A204.1 (cell line): Measurements from ENCODE around the gene USP31.

Source experiments
- FAIRE-seq: peaks from 2 replicates; lab custom pipeline; 2012; peaks lifted over from hg19 to GRCh38; lab: Jason Lieb, UNC

The USP31 gene

DNA sequence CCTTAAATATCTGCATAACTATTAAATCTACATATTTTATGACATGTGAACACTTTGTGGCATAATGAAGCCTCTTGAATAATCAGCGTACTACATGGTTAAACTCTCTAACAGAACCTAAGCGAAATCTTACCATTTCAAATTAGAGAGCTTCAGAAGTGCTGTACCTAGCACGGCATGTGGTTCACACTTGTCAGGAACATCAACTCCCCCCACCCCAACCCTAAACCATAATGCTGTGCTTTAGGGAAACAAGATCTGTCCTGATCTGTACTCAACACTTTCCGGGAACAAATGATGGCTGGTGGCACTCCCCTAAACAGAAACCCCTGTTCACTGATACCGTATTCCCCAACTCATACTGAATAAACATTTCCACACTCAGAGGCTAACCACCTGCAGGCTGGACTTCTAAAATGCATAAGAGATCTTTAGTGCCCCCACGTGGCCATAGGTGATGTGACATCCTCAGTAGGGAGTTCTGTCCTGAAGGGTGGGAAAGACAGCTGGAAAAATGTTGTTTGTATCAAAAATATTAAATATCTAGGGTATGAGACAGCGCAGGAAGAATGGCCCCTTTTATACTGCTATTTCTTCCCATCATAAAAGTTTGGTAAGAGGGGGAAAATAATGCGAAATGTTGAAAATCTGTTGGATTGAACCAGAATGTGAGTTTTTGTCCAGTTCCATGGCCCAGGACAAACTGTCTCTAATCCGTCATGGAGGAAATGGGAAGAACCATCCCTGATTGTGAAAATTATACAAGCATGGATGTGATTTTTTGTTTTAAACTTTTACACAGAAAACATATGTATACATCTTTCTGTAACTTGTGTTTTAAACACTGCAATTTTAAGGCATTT, 88.6 kb downstream of the USP31 start:
- peak; percentile 88 for FAIRE-seq

DNA sequence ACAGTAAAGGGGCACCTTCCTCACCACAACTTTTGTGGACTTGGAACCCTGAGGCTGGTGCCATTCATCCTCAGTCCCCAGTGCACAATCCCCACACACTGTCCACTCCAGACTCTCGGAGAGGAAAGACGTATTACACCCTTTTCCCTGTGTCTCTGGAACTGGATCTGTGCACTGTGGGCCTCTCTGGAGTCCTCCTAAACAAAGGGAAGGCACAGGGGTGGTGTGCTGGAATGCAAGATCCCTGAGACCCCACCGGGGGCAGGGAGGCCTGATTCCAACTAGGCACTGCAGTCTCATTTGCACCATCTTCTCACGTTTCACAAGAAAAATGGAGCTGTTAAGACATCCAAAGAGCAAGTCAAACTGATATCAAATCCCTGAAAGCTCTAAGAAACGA, 89.8 kb downstream of the USP31 start:
- no peak for FAIRE-seq

DNA sequence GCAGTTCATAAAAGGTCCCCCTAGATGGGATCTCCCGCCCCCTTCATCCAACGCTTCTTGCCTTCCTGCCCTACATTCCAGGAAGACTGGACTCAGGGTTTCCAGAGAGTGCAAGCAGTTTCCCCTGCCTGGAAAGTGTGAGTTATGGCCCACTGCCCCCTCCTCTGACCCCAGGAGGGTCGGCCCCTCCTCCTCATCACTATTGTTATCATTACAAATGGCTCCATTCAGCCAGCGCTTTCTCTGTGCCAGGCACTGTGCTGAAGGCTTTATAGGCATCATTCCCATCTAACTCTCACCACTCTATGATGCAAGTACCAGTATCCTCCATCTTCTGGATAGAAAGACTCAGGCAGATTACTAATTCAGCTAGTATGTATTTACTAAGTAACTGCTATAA, 90.7 kb downstream of the USP31 start:
- no peak for FAIRE-seq

DNA sequence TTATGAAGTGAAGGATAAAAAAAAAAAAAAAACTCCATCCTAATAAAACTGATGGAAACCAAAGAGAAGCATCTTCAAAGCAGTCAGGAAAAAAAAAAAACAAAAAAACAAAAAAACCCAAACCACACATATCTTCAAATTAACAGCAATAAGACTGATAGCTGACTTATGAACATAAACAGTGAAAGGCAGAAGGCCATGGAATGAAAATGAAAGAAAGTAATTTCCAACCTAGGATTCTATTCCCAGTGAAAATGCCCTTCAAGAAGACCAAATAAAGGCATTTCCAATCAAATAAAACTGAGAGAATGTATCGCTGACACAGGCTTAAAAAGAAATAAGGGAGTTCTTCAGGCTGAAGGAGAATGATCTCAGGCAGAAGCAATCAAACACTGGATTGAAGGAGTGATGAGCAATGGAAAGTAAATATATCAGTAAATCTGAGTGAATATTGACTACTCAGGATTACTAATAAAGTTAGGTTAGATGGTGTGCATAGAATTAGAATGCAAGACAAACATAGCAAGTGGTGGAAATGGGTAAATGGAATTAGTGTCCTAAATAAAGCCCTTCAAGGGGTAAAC, 92.1 kb downstream of the USP31 start:
- FAIRE-seq: no peak

DNA sequence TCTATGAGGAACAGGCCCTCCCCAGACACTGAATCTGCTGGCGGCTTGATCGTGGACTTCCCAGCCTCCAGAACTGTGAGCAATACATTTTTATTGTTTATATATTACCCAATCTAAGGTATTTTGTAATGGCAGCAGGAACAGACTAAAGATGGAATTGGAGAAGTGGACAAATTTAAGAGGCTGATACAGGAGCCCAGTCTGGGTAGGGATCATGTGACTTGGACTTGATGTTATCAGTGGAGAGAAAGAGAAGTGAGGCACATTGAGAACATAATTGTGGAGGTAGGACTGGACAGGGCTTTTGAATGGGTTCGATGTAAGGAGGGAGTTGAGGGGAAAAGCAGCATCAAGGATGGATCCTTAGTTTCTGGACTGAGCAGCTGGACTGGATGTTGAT, 93.8 kb downstream of the USP31 start:
- no peak for FAIRE-seq

DNA sequence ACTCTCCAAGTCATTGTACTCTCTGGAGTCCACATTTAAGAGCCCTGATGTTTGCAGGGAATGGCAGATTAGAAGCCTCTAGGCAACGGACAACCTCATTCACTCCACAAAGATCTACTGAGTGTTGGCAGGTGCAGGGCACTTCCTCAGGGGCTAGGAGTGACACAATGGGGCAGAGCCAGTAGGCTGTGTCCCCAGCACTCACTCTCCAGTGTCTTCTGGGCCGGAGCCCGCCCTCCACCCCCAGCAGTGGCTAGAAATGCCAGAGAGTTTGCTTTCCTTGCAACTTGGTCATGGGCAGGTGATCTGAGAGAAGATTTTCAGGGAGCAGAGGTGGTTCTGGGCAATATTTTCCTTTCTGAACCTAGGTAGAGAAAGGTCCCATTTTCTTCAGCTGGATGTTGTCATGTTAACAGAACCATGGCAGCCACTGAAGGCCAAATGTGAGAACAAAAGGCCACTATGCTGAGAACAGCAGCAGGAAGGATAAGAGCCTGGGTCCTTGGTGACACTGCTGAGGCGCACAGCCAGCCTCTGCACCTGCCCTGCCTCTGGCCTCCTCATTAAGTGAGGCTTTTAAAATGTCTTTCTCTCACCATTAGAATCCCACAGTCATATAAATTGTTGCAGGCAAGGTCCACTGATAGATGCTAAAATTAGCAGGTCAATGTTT, 96.2 kb downstream of the USP31 start:
- FAIRE-seq: no peak

DNA sequence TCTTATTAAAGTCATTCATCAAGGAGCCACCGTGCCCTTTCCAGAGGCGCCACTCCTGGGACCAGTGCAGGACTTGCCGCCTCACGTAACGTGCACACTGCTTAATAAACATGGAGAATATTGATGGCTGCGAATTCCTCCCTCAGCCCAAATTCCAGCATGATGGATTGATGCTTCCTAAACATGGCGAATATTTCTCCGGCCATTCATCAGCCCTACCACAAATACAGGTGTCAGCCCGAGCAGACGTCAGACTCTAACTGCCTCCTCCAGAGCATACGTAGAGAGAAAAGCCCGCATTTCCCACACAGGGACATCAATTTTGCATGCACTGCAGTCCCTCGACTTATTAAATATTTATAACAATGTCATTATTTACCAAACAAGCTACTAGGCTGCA, 97.0 kb downstream of the USP31 start:
- no peak for FAIRE-seq

DNA sequence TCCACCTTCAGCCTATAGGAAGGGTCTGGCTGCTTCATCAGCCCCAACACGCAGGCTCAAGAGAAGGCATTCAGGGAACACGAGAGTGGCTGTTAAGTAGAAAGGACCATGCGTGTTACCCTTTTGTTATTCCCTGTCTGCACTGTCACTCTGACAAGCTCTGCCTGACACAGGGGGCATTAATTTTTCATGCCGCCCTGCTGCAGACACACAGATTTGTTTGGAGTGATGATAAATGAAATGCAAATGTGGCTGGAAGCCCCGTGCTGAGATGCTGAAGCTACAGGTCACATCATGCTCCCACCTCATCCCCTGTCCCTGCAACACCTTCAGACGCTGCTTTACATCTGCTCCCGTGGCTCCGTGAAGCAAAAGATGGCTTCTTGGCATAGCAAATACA, 97.7 kb downstream of the USP31 start:
- FAIRE-seq: no peak

DNA sequence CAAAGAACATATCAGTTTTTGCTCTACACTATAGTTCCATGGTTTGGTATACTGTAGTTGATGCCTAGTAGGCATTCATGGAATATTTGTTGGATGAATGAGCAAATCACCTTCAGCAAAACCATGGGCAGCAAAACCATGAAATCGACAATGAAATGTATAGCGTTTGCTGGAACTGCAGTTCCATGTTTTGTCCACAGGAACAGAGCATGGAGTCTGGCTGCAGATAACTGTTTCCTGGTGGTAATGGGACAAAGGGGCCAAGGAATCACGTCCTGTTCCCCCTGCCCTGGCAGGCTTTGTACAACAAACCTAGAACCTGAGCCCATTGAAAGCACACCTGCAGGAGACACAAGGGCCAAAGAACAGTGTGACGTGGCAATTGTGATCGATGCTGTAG, 101.1 kb downstream of the USP31 start:
- FAIRE-seq: no peak

DNA sequence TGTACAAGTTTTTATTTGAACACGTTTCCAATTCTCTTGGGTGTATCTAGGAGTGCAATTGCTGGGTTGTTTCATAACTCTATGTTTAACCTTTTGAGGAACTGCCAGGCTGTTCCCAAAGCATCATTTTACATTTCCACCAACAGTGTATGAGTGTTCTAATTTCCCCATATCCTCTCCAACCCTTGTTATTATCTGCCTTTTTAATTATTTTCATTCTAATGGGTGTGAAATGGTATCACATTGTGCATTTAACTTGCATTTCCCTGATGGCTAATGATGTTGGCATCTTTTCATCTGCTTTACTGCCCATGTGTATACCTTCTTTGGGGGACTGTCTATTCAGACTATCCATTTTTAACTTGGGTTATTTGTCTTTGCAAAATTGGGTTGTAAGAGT, 104.2 kb downstream of the USP31 start:
- FAIRE-seq: no peak

DNA sequence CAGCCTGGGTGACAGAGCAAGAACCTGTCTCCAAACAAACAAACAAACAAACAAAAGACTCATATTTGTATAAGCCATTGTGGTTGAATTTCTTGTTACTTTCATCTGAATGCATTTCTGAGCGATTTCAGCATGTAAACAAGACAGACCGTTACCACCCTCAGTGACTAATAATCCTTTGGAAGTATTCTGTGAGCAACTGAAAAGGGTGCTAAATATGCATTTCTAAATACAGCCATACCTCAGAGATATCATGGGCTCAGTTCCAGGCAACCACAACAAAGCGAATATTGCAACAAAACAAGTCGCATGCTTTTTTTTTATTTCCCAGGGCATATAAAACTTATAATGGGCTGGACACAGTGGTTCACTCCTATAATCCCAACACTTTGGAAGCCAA, 109.0 kb downstream of the USP31 start:
- FAIRE-seq: no peak

DNA sequence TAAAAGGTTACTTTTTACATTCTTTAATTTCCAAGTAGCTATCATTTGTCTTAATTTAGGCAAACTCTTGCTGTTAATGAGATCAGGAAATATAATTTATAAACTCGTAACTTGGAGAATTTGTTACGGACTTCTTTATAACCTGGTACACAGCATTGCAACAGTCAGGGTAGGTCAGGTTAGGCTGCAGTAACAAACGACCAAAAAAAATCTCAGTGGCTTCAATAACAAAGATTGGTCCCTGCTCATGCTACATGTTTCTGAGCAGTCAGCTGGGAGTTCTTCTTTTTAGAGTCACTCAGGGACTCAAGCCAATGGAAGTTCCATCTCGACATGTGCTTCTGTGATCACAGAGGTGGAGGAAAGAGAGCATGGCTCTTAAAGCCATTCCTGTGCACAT, 110.1 kb downstream of the USP31 start:
- FAIRE-seq: no peak

DNA sequence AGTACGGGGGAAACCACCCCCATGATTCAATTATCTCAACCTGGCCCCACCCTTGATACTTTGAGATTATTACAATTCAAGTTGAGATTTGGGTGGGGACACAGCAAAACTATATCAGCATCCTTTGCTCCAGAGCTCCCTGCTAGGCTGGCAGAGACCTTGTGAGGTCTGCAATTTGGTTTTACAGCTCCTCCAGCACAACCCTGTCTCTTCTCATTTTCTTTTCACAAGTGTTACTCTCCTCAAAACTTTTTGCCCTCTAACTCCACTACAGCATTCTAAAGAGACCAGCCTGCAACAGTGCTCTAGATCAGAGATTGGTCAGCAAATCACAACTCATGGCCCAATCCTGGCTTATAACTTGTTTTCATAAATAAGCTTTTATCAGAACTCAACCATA, 114.0 kb downstream of the USP31 start:
- no peak for FAIRE-seq

DNA sequence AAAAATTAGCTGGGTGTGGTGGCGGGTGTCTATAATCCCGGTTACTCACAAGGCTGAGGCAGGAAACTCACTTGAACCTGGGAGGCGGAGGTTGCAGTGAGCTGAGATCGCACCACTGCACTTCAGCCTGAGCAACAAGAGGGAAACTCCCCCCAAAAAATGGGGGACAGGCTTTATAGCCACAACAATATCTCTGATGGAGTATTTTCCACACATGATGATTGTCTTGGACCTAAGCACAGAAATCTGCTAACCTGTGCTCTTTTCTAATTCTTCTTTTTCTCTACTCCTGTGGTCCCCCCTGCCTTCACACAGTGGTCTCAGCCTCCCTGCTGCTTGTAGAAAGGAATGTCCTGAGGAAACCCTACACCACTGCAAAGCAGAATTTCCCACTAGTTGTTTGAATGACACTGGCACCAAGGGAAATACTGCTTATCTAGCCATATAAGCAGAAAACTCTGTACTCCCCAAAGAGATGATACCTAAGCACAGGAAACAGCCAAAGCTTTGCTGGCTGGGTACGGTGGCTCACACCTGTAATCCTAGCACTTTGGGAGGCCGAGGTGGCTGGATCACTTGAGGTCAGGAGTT, 117.6 kb downstream of the USP31 start:
- no peak for FAIRE-seq

DNA sequence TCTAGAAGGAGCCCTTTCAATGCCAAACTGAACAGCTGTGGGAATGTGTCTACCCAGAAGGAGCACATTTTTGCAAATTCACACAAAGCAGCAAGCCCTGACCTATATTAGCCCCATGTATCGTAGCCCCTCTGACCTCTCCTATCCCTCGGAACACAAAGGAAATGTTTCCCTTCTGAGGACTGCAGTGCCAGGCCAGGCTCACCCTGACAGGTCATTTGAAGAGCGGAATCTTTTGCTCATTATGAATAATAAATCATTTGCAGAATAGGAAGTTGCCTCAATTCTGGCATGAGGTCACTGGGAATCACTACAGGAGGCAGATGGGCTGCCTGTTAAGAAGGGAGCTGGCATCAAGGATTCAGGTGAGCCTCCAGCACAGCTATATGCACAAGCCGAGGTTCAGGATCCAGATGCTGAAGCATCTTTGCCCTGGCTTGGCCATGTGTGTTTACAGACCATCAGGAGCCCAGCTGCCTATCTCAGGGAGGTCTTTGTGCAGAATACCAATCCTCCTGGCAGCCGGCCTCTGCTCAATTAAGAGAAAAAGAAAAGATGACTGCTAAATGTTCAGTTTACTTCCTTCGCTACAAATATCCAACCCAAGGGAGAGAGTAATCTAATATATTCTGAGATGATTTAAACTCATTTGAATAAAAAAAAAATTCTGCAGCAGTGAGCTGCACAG, 119.4 kb downstream of the USP31 start:
- no peak for FAIRE-seq

DNA sequence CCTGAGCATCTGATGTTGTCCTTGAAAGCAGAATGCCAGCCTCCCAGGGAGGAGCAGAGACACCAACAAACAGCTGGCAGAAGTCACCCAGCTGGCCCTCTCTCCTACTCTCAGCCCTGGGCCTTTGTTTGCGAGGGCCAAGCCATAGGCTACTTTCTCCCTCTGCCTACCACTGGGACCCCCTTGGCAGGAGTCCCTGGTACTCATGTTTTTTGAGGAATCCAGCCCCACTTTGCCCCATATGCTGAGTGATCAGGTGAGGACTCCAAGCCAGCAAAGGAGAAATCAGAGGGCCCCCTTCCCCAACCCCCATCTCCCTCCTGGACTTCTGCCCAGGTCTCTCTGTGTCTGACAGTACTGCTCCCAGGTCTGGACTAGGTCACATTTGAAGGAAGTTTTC, 121.9 kb downstream of the USP31 start:
- no peak for FAIRE-seq

DNA sequence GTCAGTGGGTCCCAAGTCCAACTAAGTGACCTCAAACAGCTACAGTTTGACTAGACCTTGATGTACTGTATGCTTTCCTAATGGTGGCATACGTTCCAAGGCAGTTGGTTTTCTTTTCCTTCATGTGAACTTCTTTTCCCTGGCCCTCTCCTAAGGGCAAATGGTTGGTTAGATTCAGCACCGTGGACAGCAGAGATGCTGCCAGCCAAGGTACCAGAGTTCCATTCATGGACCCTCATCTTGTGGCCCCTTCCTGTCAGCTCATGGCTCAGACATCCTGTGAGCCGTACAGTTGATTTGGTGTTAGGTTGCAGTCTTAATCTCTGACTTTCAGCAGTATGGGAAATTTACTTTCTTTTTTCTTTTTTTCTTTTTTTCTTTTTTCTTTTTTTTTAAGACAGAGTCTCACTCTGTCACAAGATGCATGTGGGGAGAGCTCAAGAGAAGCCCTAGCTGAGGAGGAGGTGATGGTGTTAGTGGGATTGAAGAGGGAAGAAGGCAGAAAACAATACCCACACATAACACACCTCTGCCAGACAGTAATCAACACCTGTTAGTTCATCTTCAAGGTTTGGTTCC, 122.4 kb downstream of the USP31 start:
- no peak for FAIRE-seq

DNA sequence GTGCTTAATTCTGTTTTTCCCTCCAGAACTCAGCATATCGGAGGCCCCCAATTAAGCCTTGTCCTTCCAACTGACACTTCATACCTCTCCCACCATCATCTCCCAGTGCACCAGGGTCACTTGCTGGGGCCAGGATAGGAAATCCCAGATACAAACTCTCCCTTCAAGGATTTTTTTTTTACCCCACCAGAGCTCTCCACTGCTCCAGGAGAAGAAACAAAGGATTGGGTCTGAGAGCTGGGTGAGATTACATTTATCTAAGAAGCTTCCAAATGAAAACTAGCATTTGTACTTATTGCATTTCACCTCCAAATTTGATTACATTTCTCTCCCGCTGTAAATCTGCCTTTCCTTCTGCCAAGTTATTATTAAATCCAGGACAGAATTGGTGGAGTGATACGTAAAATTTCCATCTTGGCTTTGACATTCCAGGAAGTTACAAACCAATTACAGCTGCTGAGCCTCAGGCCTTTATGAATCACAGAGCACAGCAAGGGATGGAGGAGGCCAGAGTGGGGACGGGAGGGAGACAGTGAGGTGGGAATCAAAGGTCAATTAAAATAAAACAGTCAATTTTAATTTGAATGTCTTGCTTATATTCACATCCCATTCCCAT, 123.5 kb downstream of the USP31 start:
- FAIRE-seq: no peak

DNA sequence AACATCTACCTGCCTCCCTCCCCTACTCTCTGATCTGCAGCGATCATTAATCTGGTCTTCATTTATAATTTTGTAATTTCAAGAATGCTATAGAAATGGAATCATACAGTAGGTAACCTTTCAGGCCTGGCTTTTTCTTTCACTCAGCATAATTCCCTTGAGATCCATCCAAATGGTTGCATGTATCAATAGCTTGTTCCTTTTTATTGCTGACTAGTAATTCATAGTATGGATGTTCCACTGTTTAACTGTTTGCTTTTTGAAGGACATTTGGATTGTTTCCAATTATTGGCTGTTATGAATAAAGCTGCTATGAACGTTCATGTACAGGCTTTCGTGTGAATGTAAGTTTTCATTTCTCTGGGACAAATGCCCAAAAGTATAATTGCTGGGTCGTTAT, 125.2 kb downstream of the USP31 start:
- no peak for FAIRE-seq

DNA sequence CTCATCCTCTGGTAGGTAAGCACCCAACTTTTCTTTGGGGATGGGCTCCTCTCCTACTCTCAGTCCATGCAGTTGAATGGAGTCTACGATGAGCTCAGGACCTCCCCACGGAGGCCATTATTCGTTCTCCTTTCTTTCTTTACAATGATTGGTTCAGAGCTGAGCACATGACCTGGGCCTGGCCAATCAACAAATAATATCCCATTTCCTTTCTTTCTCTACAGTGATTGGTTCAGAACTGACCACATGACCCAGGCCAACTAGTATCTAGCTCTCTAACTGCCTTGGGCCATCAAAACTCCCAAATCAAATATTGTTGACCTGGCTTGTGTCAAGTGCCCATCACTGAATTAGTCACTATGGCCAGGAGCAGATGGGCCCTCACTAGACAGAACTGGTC, 129.2 kb downstream of the USP31 start:
- FAIRE-seq: no peak

DNA sequence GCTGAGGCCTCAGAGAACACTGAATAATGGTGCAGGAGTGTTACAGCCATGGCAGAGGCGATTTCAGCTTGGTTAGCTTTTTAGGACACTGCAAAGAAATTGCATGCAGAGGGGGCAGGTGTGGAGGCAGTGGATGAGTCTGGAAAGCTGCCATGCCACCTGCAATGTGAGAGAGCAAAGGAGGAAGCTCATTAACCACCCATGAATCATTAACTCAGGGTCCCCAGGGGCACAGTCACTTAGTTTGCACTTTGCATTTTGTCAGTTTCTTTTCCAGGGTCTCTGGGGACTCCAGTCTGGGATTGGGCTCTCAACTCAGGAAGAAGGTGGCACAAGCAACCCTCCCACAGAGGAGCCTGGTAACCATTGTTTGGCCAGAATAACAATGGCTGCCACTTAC, 132.9 kb downstream of the USP31 start:
- no peak for FAIRE-seq

DNA sequence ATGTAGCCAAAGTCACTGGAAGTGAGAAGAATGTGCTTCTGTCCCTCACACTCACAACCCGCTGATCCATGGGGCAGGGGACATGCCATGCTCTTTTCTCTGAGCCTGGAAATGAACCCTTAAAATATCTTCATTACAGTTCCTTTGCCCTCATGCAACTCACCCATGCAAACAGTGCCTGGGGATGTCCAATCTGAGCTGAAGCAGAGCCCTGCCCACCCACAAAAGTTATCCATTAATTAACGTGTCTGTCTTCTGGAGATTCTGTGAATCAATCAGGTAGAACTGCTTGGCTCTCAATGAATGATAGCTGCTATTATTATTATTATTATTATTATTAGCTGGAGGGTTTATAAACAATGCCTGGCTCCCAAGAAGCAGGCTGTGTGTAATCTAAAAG, 133.7 kb downstream of the USP31 start:
- FAIRE-seq: no peak
